ENCODE data around the gene PTPRK. TPM values are rescaled to one million over a fixed set of nuclear protein-coding genes. Genes with fewer than 3 reads are reported as not detected.

PTPRK gene
- total and polyA plus RNA-seq, 2 donors (not counting 1 experiment from before 2014, with no cell fraction given): 16.2 to 18.7 TPM

GRCh38 chr6:128117916-128118315 lies 402.5 kb downstream of the PTPRK start:
- no peaks in the 10 kb centered on the region for H3K27me3 Mint-ChIP-seq
- no peak for TF ChIP-seq EZH2 (IDR thresholded peaks at IDR 0.05; ENCODE audit: borderline replicate concordance, insufficient read depth, low read depth, low read length, poor library complexity, severe bottlenecking)
- TF ChIP-seq CTCF (IDR thresholded peaks at IDR 0.05): no peak
- Histone ChIP-seq H3K4me3 (ENCODE audit: control extremely low read depth in 1 of 5, extremely low read depth in 1 of 5, insufficient read depth in 1 of 5, low read depth in 2 of 5, low read length in 4 of 5) (no peak overlapping the region), H3K79me2 (ENCODE audit: control insufficient read depth, insufficient read depth, low read length) (no peaks in the 10 kb centered on the region), H3K4me1 (ENCODE audit: control insufficient read depth in 2 of 2, insufficient read depth in 2 of 2, low read length in 2 of 2) (peaks cover 0 to under 1% of the 10 kb centered on the region in 2 donors), H3K27me3 (replicated peaks in 1 of 4; ENCODE audit: control extremely low read depth in 1 of 4, control insufficient read depth in 3 of 4, insufficient read depth in 4 of 4, low read length in 3 of 4) (no peaks in the 10 kb centered on the region), H3K9me3 (ENCODE audit: control extremely low read depth in 1 of 3, control insufficient read depth in 2 of 3, insufficient read depth in 1 of 3, low read length in 2 of 3) (no peaks in the 10 kb centered on the region), H4K20me1 (ENCODE audit: control insufficient read depth, insufficient read depth, low read length, poor library complexity, severe bottlenecking) (peaks cover 11% of the 10 kb centered on the region), H3K9ac (ENCODE audit: low read length) (no peak overlapping the region), H3K4me2 (replicated peaks; ENCODE audit: low read depth, low read length, poor library complexity, severe bottlenecking) (no peak overlapping the region), H3K27ac (ENCODE audit: low read length in 2 of 2) (no peak overlapping the region), H2AFZ (ENCODE audit: insufficient read depth, low read depth, low read length, poor library complexity, severe bottlenecking) (no peak overlapping the region), H3K36me3 (replicated peaks in 1 of 2; ENCODE audit: control extremely low read depth in 1 of 2, control insufficient read depth in 1 of 2, extremely low read depth in 1 of 2, insufficient read depth in 2 of 2, low read length in 1 of 2) (no peaks in the 10 kb centered on the region)
- POLR2A ChIA-PET: no interaction called here
- no peaks in the 10 kb centered on the region for H3K9me3 Mint-ChIP-seq (ENCODE audit: insufficient read depth)
- no peak overlapping the region for H3K4me3 Mint-ChIP-seq
- 75% methylated on average over 2 of the region's 3 CpGs for WGBS (ENCODE audit: insufficient coverage)
- CTCF ChIA-PET: no interaction called here
- no peak overlapping the region for H3K27ac Mint-ChIP-seq
- H3K4me1 Mint-ChIP-seq: peaks cover 3% of the 10 kb centered on the region
- intact Hi-C loops (cut with micrococcal nuclease): no loop called here
- DNase-seq: no peak
- ATAC-seq (ENCODE audit: low read depth): no peak

- no peak overlapping the region for H3K4me2 ChIP-seq (replicated peaks; ENCODE audit: low read depth, low read length, poor library complexity, severe bottlenecking)
- Mint-ChIP-seq H3K9me3 (ENCODE audit: insufficient read depth) (no peaks in the 10 kb centered on the region), H3K4me1 (peaks cover 9% of the 10 kb centered on the region), H3K4me3 (no peak overlapping the region), H3K27ac (no peak overlapping the region), H3K27me3 (no peaks in the 10 kb centered on the region)
- no peak overlapping the region for H3K27ac ChIP-seq (ENCODE audit: low read length in 2 of 2)
- ChIA-PET CTCF (no interaction called here), POLR2A (no interaction called here)
- TF ChIP-seq EZH2 (IDR thresholded peaks at IDR 0.05; ENCODE audit: borderline replicate concordance, insufficient read depth, low read depth, low read length, poor library complexity, severe bottlenecking) (no peak), CTCF (IDR thresholded peaks at IDR 0.05) (no peak)
- no peak overlapping the region for H2AFZ ChIP-seq (ENCODE audit: insufficient read depth, low read depth, low read length, poor library complexity, severe bottlenecking)
- no peak overlapping the region for H3K4me3 ChIP-seq (ENCODE audit: control extremely low read depth in 1 of 5, extremely low read depth in 1 of 5, insufficient read depth in 1 of 5, low read depth in 2 of 5, low read length in 4 of 5)
- intact Hi-C loops (cut with micrococcal nuclease): no loop called here
- 97% methylated on average over 5 of the region's 5 CpGs for WGBS (ENCODE audit: insufficient coverage)
- H3K27me3 ChIP-seq (replicated peaks in 1 of 4; ENCODE audit: control extremely low read depth in 1 of 4, control insufficient read depth in 3 of 4, insufficient read depth in 4 of 4, low read length in 3 of 4): no peaks in the 10 kb centered on the region
- peaks cover 11% of the 10 kb centered on the region for H4K20me1 ChIP-seq (ENCODE audit: control insufficient read depth, insufficient read depth, low read length, poor library complexity, severe bottlenecking)
- H3K9ac ChIP-seq (ENCODE audit: low read length): no peak overlapping the region
- DNase-seq: no peak
- no peak for ATAC-seq (ENCODE audit: low read depth)
- no peaks in the 10 kb centered on the region for H3K79me2 ChIP-seq (ENCODE audit: control insufficient read depth, insufficient read depth, low read length)
- H3K4me1 ChIP-seq (ENCODE audit: control insufficient read depth in 2 of 2, insufficient read depth in 2 of 2, low read length in 2 of 2): peaks cover 0 to 4% of the 10 kb centered on the region in 2 donors
- no peaks in the 10 kb centered on the region for H3K9me3 ChIP-seq (ENCODE audit: control extremely low read depth in 1 of 3, control insufficient read depth in 2 of 3, insufficient read depth in 1 of 3, low read length in 2 of 3)
- no peaks in the 10 kb centered on the region for H3K36me3 ChIP-seq (replicated peaks in 1 of 2; ENCODE audit: control extremely low read depth in 1 of 2, control insufficient read depth in 1 of 2, extremely low read depth in 1 of 2, insufficient read depth in 2 of 2, low read length in 1 of 2)
Observed at GRCh38 chr6:128114164-128114563, 406.2 kb downstream of the PTPRK start.
